22Rv1 (cell line): ENCODE data around the gene SCAP.

Experiments
- CTCF ChIP-seq: fragments of 450-650 bp; IDR thresholded peaks from 2 replicates; pipeline ENCODE4 v1.5.1; 2017; ENCODE audit warnings: mild to moderate bottlenecking
- ZFX ChIP-seq: fragments of 450-650 bp; IDR thresholded peaks from 2 replicates; pipeline ENCODE4 v1.6.1; 2017; ENCODE audit warnings: antibody characterized with exemption, borderline replicate concordance

GRCh38 chr3:47413751-47414150, 62.0 kb downstream of the SCAP start:
- TF ChIP-seq CTCF (no peak), ZFX (no peak)
